Activated B cell treated with CpG ODN at 0.5 μM for 24 hours (primary cell): Measurements from ENCODE around the gene RNF144A. TPM values are rescaled to one million over a fixed set of nuclear protein-coding genes. Genes with fewer than 3 reads are reported as not detected.
"Not testable (repeated sequence)": the region's sequence is repeated elsewhere in the genome, so short reads cannot be mapped to it uniquely, and the experiment has no call there.

Source experiments
- ATAC-seq: fragments of 200-7000 bp; cut with Tn5 transposase; one replicate; pipeline ENCODE4 v1.10.0; 2021; ENCODE audit warnings: low read depth, mild to moderate bottlenecking, moderate library complexity
- CTCF ChIA-PET: fragments of 350-600 bp; sonication (Branson Sonifier 250); formaldehyde crosslinking; loops from one replicate; lab custom pipeline; 2021; ENCODE audit warnings: antibody characterized with exemption; lab: Charles Lee
- POLR2A ChIA-PET: fragments of 350-600 bp; sonication (Branson Sonifier 250); formaldehyde crosslinking; loops from one replicate; lab custom pipeline; 2021; ENCODE audit warnings: antibody characterized with exemption; lab: Charles Lee
- DNase-seq: peaks from one replicate; pipeline ENCODE4 v3.0.0; 2022
- H3K27ac Mint-ChIP-seq: one replicate; pipeline ENCODE4 v1.8.0; 2020; ENCODE audit warnings: mixed read lengths
- H3K27me3 Mint-ChIP-seq: one replicate; pipeline ENCODE4 v1.8.0; 2021; ENCODE audit warnings: mixed read lengths
- H3K36me3 Mint-ChIP-seq: one replicate; pipeline ENCODE4 v1.8.0; 2021; ENCODE audit warnings: low read depth, mixed read lengths
- H3K4me1 Mint-ChIP-seq: one replicate; pipeline ENCODE4 v1.8.0; 2021; ENCODE audit warnings: mixed read lengths
- H3K4me3 Mint-ChIP-seq: one replicate; pipeline ENCODE4 v1.8.0; 2020; ENCODE audit warnings: mild to moderate bottlenecking, mixed read lengths
- H3K9me3 Mint-ChIP-seq: one replicate; pipeline ENCODE4 v1.8.0; 2020; ENCODE audit warnings: mixed read lengths
- intact Hi-C: fragments of 100-400 bp; cut with micrococcal nuclease; formaldehyde crosslinking; loops from one replicate; pipeline ENCODE4 v1.15.1; 2024
- total RNA-seq: library from RNA; stranded (reverse); gene quantifications from 2 replicates; pipeline ENCODE4 v1.2.3, GENCODE V29; 2022
- TF ChIP-seq, protein P1 (sequence below): fragments of 200-600 bp; IDR thresholded peaks from one replicate; pipeline ENCODE4 v1.8.0; 2022; ENCODE audit warnings: antibody characterized with exemption, mild to moderate bottlenecking

Gene RNF144A
- total RNA-seq, 1 donor from 2014 or later: 0.89 TPM

DNA sequence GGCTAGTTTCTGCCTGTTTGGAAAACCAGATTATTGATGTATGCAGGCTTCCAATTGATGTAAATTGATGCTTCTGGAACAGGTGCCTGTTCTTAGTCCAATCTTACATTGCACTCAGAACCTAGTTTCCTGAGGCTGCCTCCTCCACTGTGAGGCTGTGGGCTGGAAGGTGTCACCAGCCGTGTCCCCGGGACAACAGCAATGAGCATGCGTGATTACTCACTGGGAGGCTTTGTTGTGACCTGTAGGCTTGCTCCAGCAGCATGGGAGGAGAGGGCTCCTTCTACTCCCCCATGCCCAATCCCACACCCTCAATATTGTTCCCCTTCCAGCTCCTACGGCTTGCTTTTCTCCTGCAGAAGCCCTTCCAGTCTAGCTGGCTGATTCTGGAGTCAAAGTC, 28.5 kb upstream of the RNF144A start:
- ChIA-PET POLR2A (no interaction called here), CTCF (no interaction called here)
- Mint-ChIP-seq H3K4me1 (no peaks in the 10 kb centered on the region), H3K9me3 (no peaks in the 10 kb centered on the region), H3K27ac (no peak overlapping the region), H3K27me3 (no peaks in the 10 kb centered on the region), H3K4me3 (no peak overlapping the region), H3K36me3 (no peaks in the 10 kb centered on the region)
- no peak for DNase-seq
- TF ChIP-seq, protein P1, sequence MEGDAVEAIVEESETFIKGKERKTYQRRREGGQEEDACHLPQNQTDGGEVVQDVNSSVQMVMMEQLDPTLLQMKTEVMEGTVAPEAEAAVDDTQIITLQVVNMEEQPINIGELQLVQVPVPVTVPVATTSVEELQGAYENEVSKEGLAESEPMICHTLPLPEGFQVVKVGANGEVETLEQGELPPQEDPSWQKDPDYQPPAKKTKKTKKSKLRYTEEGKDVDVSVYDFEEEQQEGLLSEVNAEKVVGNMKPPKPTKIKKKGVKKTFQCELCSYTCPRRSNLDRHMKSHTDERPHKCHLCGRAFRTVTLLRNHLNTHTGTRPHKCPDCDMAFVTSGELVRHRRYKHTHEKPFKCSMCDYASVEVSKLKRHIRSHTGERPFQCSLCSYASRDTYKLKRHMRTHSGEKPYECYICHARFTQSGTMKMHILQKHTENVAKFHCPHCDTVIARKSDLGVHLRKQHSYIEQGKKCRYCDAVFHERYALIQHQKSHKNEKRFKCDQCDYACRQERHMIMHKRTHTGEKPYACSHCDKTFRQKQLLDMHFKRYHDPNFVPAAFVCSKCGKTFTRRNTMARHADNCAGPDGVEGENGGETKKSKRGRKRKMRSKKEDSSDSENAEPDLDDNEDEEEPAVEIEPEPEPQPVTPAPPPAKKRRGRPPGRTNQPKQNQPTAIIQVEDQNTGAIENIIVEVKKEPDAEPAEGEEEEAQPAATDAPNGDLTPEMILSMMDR: no peak
- intact Hi-C loops: no loop called here
- no peak for ATAC-seq

DNA sequence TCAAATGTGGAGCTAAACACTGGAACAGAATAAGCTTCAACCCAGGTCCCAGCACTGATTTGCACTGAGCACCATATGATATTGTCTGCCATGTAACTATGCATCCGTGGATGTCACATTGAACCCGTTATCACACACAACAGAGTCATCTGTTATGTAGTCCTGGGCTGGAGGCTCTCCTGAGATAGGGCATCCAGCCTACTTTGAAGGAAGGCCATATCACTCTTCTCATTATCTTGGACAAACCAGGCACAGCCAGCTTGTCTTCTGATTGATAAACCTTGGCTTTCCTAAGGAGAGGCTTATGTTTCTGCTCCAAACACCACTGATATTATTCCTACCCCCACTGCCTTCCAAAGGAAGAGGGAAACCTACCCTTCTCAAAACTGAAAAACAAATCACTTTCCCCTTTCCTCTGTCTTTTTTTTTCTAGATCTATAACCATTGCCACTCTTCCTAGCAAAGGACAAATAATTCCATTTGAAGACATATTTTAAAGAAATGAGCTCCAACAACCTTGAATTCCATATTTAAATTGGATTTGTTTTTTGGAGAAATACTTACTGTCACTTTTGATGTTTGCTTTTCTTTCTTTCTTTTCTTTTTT, 23.2 kb upstream of the RNF144A start:
- TF ChIP-seq, protein P1: no peak
- H3K36me3 Mint-ChIP-seq: no peaks in the 10 kb centered on the region
- no peak overlapping the region for H3K4me3 Mint-ChIP-seq
- H3K27ac Mint-ChIP-seq: no peak overlapping the region
- no peaks in the 10 kb centered on the region for H3K9me3 Mint-ChIP-seq
- ChIA-PET CTCF (no interaction called here), POLR2A (no interaction called here)
- DNase-seq (no peak), ATAC-seq (no peak)
- H3K4me1 Mint-ChIP-seq: no peaks in the 10 kb centered on the region
- intact Hi-C loops: no loop called here
- no peaks in the 10 kb centered on the region for H3K27me3 Mint-ChIP-seq

DNA sequence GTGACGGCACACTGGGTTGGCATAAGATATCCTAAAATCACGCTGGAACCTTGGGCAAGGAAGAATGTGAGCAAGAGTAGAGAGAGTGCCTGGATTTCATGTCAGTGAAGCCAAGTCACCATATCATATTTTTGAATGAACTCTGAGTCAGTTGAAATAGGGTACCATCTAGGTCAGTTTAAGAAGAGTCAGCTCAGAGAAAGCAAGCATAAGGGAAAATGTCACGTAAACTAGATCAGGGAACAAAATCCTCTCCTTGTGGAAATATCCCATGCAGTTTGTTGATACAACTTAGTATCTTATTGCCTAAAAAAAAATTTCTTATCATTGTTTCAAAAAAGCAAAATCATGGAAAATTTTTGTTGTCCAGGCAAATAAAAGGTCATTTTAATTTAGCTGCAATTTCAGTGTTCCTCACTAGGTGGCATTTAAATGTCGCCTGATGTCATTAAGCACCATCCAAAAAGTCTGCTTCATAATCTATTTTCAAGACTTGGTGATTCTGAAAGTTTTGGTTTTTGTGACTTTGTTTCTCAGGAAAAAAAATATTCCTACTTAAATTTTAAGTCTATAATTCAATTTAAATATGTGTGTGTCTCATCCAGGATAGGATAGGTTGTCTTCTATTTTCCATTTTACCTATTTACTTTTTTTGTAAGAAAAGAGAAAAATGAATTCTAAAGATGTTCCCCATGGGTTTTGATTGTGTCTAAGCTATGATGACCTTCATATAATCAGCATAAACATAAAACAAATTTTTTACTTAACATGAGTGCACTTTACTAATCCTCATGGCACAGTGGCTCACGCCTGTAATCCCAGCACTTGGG, 20.1 kb upstream of the RNF144A start:
- POLR2A ChIA-PET: no interaction called here

DNA sequence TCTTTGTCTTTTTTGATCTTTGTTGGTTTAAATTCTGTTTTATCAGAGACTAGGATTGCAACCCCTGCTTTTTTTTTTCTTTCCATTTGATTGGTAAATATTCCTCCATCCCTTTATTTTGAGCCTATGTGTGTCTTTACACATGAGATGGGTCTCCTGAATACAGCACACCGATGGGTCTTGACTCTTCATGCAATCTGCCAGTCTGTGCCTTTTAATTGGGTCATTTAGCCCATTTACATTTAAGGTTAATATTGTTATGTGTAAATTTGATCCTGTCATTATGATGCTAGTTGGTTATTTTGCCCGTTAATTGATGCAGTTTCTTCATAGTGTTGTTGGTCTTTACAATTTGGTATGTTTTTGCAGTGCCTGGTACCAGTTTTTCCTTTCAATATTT, 14.6 kb upstream of the RNF144A start:
- peaks cover 15% of the 10 kb centered on the region for H3K9me3 Mint-ChIP-seq
- CTCF ChIA-PET, H3K27me3 Mint-ChIP-seq, DNase-seq, H3K36me3 Mint-ChIP-seq, H3K4me3 Mint-ChIP-seq, H3K4me1 Mint-ChIP-seq, POLR2A ChIA-PET, ATAC-seq, intact Hi-C loops, H3K27ac Mint-ChIP-seq: not testable (repeated sequence)

More for the DNA sequence above, 20.1 kb upstream of the RNF144A start:
- TF ChIP-seq, protein P1: peak; percentile 53
- Mint-ChIP-seq H3K4me1 (no peaks in the 10 kb centered on the region), H3K27ac (no peak overlapping the region), H3K9me3 (peaks cover 6% of the 10 kb centered on the region), H3K27me3 (no peaks in the 10 kb centered on the region), H3K36me3 (no peaks in the 10 kb centered on the region), H3K4me3 (no peak overlapping the region)
- DNase-seq: no peak
- CTCF ChIA-PET: interaction anchor here (0.6 to 3.2 kb wide), 11 partner anchors 12 to 198 kb away, joined by 3 to 36 read pairs (median 4); no protein-coding TSS in a partner anchor
- intact Hi-C loops: loop anchor here (1.0 kb wide), 3 partner anchors 117 to 187 kb away; no protein-coding TSS in a partner anchor
- no peak for ATAC-seq

DNA sequence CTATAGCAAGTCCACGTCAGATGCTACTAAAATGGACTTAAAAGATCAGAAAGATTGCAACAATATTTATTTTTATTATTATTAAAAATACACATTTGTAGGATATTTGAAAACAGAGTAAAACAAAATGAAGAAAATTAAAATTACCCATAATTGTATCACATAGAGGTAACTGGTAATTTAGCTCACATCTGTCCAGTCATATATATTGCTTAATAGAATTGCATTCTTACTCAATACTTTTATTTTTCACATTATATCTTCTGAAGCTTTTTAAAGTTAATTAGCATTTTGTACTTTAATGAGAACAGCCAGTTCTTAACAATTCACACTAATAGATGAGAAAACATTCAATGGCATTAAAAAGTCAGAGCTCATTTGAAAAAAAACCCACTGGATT, 11.5 kb upstream of the RNF144A start:
- no peaks in the 10 kb centered on the region for H3K36me3 Mint-ChIP-seq
- H3K9me3 Mint-ChIP-seq: peaks cover 15% of the 10 kb centered on the region
- peaks cover 23% of the 10 kb centered on the region for H3K4me1 Mint-ChIP-seq
- no peak overlapping the region for H3K27ac Mint-ChIP-seq
- TF ChIP-seq, protein P1: no peak
- no peak overlapping the region for H3K4me3 Mint-ChIP-seq
- CTCF ChIA-PET: interaction anchor here (1.1 kb wide), 1 partner anchor 10 kb away, joined by 5 read pairs; no protein-coding TSS in a partner anchor
- ATAC-seq (no peak), DNase-seq (no peak)
- POLR2A ChIA-PET: no interaction called here
- H3K27me3 Mint-ChIP-seq: no peaks in the 10 kb centered on the region
- intact Hi-C loops: no loop called here
